Measurements from ENCODE around the gene ABCC10.
"Not testable (repeated sequence)": the region's sequence is repeated elsewhere in the genome, so short reads cannot be mapped to it uniquely, and the experiment has no call there.

ABCC10 gene

DNA sequence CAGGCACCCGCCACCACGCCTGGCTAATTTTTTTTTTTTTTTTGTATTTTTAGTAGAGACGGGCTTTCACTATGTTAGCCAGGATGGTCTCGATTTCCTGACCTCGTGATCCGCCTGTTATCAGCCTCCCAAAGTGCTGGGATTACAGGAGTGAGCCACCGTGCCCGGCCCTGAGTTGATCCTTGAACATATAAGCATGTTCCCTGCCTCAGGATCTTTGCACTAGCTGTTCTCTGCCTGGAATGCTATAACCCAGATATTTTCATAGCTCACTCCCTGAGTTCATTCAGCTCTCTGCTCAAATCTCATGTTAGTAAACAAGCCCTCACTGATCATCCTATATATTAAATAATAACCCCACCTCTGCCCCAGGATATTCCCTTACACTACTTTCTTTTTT is 37.0 kb downstream of the ABCC10 start:
- Histone ChIP-seq H3K27me3 (replicated peaks; ENCODE audit: control insufficient read depth, insufficient read depth, low read length, poor library complexity, severe bottlenecking) (peaks cover 5% of the 10 kb centered on the region), H3K4me3 (ENCODE audit: insufficient read depth, low read depth, low read length, poor library complexity, severe bottlenecking) (no peak overlapping the region), H3K4me1 (ENCODE audit: control insufficient read depth, insufficient read depth, low read length, poor library complexity, severe bottlenecking) (no peaks in the 10 kb centered on the region), H3K36me3 (ENCODE audit: control insufficient read depth, insufficient read depth, low read length) (no peaks in the 10 kb centered on the region), H3K9me3 (ENCODE audit: control insufficient read depth, low read length) (no peaks in the 10 kb centered on the region), H3K27ac (ENCODE audit: insufficient read depth, low read length, poor library complexity, severe bottlenecking) (no peak overlapping the region)
- no peak for DNase-seq

DNA sequence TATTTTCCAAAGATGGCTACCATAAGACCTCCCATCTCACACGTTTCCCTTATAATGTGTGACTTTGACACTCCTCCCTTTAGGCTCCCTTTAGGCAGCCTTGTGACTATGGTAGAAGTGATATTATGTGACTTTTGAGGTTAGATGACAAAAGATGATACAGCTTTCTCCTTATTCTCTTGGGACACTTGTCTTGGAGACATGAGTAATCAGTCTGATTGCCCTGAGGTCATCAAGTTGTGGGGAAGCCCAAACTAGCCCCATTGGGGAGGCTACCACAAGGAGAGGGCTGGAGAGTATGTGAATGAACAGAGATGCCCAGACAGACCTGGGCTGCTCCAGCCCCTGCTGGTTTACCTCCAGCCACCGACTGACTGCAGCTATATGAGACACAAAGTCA is 38.6 kb downstream of the ABCC10 start:
- Histone ChIP-seq H3K27ac (ENCODE audit: insufficient read depth, low read length, poor library complexity, severe bottlenecking) (no peak overlapping the region), H3K4me1 (ENCODE audit: control insufficient read depth, insufficient read depth, low read length, poor library complexity, severe bottlenecking) (no peaks in the 10 kb centered on the region), H3K36me3 (ENCODE audit: control insufficient read depth, insufficient read depth, low read length) (no peaks in the 10 kb centered on the region), H3K27me3 (replicated peaks; ENCODE audit: control insufficient read depth, insufficient read depth, low read length, poor library complexity, severe bottlenecking) (peaks cover 5% of the 10 kb centered on the region), H3K4me3 (ENCODE audit: insufficient read depth, low read depth, low read length, poor library complexity, severe bottlenecking) (no peak overlapping the region), H3K9me3 (ENCODE audit: control insufficient read depth, low read length) (no peaks in the 10 kb centered on the region)
- no peak for DNase-seq

DNA sequence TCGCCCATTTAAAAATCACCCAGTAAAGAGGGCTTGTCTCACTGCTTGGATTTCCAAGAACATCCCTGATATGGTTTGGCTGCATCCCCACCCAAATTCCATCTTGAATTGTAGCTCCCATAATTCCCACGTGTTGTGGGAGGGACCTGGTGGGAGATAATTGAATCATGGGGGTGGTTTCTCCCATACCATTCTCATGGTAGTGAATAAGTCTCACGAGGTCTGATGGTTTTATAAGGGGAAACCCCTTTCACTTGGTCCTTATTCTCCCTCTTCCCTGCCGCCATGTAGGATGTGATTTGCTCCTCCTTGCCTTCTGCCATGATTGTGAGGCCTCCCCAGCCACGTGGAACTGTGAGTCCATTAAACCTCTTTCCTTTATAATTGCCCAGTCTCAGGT is 39.9 kb downstream of the ABCC10 start:
- not testable (repeated sequence) for H3K36me3 ChIP-seq (ENCODE audit: control insufficient read depth, insufficient read depth, low read length); H3K27ac ChIP-seq (ENCODE audit: insufficient read depth, low read length, poor library complexity, severe bottlenecking); H3K4me1 ChIP-seq (ENCODE audit: control insufficient read depth, insufficient read depth, low read length, poor library complexity, severe bottlenecking); DNase-seq; H3K9me3 ChIP-seq (ENCODE audit: control insufficient read depth, low read length); H3K27me3 ChIP-seq (replicated peaks; ENCODE audit: control insufficient read depth, insufficient read depth, low read length, poor library complexity, severe bottlenecking); H3K4me3 ChIP-seq (ENCODE audit: insufficient read depth, low read depth, low read length, poor library complexity, severe bottlenecking)

DNA sequence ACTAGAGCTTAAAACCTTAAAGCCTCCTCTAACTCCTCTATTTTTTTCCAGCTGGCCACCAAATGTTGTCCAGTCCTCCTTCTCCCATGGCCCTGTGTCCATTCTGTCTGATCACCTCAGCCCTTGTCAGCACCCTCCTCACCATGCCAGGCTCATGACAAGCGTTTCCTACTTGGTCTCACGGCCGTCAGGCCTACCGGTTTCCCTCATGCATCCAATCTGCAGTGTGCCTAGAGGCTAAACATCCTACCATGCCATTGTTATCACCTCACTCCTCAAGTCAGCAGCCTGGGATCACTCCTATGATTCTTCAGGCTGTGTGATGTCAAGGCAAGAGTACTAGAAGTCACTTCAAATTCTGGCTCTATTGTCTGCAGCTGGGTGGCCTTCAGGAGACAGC is 40.4 kb downstream of the ABCC10 start:
- H3K27me3 ChIP-seq (replicated peaks; ENCODE audit: control insufficient read depth, insufficient read depth, low read length, poor library complexity, severe bottlenecking): peaks cover 5% of the 10 kb centered on the region
- H3K9me3 ChIP-seq (ENCODE audit: control insufficient read depth, low read length): no peaks in the 10 kb centered on the region
- H3K36me3 ChIP-seq (ENCODE audit: control insufficient read depth, insufficient read depth, low read length): no peaks in the 10 kb centered on the region
- no peak overlapping the region for H3K27ac ChIP-seq (ENCODE audit: insufficient read depth, low read length, poor library complexity, severe bottlenecking)
- no peak overlapping the region for H3K4me3 ChIP-seq (ENCODE audit: insufficient read depth, low read depth, low read length, poor library complexity, severe bottlenecking)
- no peaks in the 10 kb centered on the region for H3K4me1 ChIP-seq (ENCODE audit: control insufficient read depth, insufficient read depth, low read length, poor library complexity, severe bottlenecking)
- DNase-seq: no peak

DNA sequence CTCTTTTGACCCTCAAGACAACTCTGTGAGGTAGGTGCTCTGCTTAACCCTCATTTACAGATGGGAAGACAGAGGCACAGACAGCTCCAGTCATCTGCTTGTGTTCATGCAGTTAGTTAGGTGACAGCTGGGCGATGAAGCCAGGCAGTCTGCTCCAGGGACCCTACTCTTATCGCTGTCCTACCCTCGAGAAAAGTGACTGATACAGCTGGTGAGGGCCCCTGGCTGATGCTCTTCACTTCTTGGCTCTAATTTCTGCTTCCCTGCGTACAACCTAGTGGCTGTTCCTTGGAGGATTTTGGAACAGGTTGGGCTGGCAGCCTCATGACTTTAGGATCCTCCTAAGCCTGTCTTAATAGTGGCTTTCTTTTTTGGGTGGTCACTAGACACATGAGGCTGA is 40.9 kb downstream of the ABCC10 start:
- Histone ChIP-seq H3K27ac (ENCODE audit: insufficient read depth, low read length, poor library complexity, severe bottlenecking) (no peak overlapping the region), H3K4me1 (ENCODE audit: control insufficient read depth, insufficient read depth, low read length, poor library complexity, severe bottlenecking) (no peaks in the 10 kb centered on the region), H3K4me3 (ENCODE audit: insufficient read depth, low read depth, low read length, poor library complexity, severe bottlenecking) (no peak overlapping the region), H3K9me3 (ENCODE audit: control insufficient read depth, low read length) (no peaks in the 10 kb centered on the region), H3K36me3 (ENCODE audit: control insufficient read depth, insufficient read depth, low read length) (no peaks in the 10 kb centered on the region), H3K27me3 (replicated peaks; ENCODE audit: control insufficient read depth, insufficient read depth, low read length, poor library complexity, severe bottlenecking) (peaks cover 5% of the 10 kb centered on the region)
- no peak for DNase-seq

DNA sequence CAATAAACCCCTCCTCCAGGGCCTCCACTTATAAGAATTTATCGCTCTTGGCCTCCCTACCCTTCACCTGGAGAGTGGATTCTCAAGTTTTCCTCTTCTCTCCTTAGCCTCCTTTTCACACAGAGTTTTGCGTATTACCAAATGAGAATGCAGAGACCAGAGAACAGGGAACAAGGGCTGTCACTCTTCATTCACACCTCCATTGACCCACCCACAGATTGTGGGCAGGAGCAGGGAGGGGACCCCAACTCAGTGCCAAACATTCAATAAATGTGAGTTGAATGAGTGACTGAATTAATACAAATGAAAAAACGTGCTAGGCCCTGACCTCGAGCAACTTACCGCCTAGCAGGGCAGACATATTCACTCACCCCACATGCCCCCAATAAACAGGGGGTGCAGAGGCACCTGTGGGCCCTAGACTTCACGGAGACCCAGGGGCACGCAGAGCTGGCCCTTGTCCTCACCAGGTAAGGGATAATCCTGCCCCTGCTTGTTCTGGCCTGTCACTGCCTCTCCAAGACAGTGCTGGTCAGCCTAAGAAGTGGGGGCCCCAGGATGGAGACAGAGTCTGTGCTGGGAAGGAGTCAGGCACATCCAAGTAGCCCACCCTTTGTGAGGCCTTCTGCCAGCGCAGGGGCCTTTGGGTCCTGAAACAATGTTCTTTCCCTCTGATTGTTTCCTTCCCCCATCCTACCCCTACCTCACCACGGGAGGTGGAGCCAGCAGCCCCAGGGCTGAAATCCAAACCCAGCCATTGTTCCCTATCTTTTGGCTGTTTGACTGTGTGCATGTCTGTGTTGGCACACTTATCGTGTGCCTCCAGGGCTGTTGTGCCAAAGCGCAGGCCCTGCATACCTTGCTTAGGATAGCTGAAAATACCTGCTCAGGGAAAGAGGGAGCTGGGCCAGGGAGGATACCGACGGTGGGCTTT is 41.7 kb downstream of the ABCC10 start:
- Histone ChIP-seq H3K4me3 (ENCODE audit: insufficient read depth, low read depth, low read length, poor library complexity, severe bottlenecking) (no peak overlapping the region), H3K27ac (ENCODE audit: insufficient read depth, low read length, poor library complexity, severe bottlenecking) (no peak overlapping the region), H3K27me3 (replicated peaks; ENCODE audit: control insufficient read depth, insufficient read depth, low read length, poor library complexity, severe bottlenecking) (peaks cover 5% of the 10 kb centered on the region), H3K36me3 (ENCODE audit: control insufficient read depth, insufficient read depth, low read length) (no peaks in the 10 kb centered on the region), H3K4me1 (ENCODE audit: control insufficient read depth, insufficient read depth, low read length, poor library complexity, severe bottlenecking) (no peaks in the 10 kb centered on the region), H3K9me3 (ENCODE audit: control insufficient read depth, low read length) (no peaks in the 10 kb centered on the region)
- no peak for DNase-seq

DNA sequence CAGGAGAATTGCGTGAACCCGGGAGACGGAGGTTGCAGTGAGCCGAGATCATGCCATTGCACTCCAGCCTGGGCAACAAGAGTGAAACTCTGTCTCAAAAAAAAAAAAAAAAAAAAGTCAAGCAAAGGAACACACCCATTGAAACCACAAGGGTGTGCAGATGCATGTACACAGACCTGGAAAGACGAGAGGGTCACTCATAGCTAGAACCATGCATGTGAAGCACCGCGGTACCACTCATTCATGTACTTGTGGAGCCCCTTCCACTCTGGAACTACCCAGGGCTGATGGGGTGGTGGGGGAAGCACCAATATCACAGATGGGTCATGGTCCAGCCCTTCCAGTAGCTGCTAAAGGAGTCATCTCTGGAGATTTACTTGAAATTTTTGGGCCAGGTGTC is 42.6 kb downstream of the ABCC10 start:
- DNase-seq: no peak
- no peaks in the 10 kb centered on the region for H3K9me3 ChIP-seq (ENCODE audit: control insufficient read depth, low read length)
- H3K4me3 ChIP-seq (ENCODE audit: insufficient read depth, low read depth, low read length, poor library complexity, severe bottlenecking): no peak overlapping the region

DNA sequence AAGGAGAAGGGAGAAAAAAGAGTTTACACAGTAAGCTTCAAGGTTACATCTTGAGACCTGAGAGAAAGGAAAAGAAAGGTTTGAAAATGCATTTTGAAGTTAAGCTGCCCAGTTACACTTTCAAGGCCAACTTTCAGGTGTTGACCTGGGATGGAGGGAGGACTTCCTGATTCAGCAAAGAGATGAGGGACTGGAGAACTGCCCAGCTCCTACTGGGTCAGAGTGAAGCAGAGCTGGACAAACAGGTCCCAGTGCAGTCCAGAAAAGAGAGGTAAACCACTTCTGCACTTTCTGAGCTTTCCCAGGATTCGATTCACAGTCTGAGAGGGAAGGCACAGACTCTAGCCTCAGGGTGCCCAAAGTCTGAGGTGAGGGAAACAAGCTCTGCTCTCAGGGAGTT is 44.1 kb downstream of the ABCC10 start:
- no peak for DNase-seq
- no peaks in the 10 kb centered on the region for H3K36me3 ChIP-seq (ENCODE audit: control insufficient read depth, insufficient read depth, low read length)
- no peak overlapping the region for H3K4me3 ChIP-seq (ENCODE audit: insufficient read depth, low read depth, low read length, poor library complexity, severe bottlenecking)
- no peak overlapping the region for H3K27ac ChIP-seq (ENCODE audit: insufficient read depth, low read length, poor library complexity, severe bottlenecking)
- no peaks in the 10 kb centered on the region for H3K9me3 ChIP-seq (ENCODE audit: control insufficient read depth, low read length)
- H3K27me3 ChIP-seq (replicated peaks; ENCODE audit: control insufficient read depth, insufficient read depth, low read length, poor library complexity, severe bottlenecking): peaks cover 5% of the 10 kb centered on the region
- H3K4me1 ChIP-seq (ENCODE audit: control insufficient read depth, insufficient read depth, low read length, poor library complexity, severe bottlenecking): no peaks in the 10 kb centered on the region

More for the DNA sequence above, 42.6 kb downstream of the ABCC10 start:
- H3K27ac ChIP-seq (ENCODE audit: insufficient read depth, low read length, poor library complexity, severe bottlenecking): no peak overlapping the region
- H3K4me1 ChIP-seq (ENCODE audit: control insufficient read depth, insufficient read depth, low read length, poor library complexity, severe bottlenecking): no peaks in the 10 kb centered on the region
- no peaks in the 10 kb centered on the region for H3K36me3 ChIP-seq (ENCODE audit: control insufficient read depth, insufficient read depth, low read length)
- peaks cover 5% of the 10 kb centered on the region for H3K27me3 ChIP-seq (replicated peaks; ENCODE audit: control insufficient read depth, insufficient read depth, low read length, poor library complexity, severe bottlenecking)

DNA sequence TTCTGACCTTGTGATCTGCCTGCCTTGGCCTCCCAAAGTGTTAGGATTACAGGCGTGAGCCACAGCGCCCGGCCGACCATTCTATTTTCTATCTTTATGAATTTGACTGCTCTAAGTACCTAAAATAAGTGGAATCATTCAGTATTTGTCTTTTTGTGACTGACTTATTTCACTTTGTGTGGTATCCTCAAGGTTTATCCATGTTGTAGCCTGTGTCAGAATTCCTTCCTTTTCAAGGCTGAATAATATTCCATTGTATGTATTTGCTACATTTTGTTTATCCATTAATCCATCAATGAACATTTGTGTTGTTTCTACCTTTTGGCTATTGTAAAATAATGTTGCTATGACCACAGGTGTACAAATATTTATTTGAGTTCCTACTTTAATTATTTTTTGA is 45.2 kb downstream of the ABCC10 start:
- H3K4me3 ChIP-seq (ENCODE audit: insufficient read depth, low read depth, low read length, poor library complexity, severe bottlenecking): no peak overlapping the region
- DNase-seq: no peak
- H3K36me3 ChIP-seq (ENCODE audit: control insufficient read depth, insufficient read depth, low read length): no peaks in the 10 kb centered on the region
- no peaks in the 10 kb centered on the region for H3K27me3 ChIP-seq (replicated peaks; ENCODE audit: control insufficient read depth, insufficient read depth, low read length, poor library complexity, severe bottlenecking)
- no peaks in the 10 kb centered on the region for H3K9me3 ChIP-seq (ENCODE audit: control insufficient read depth, low read length)
- H3K27ac ChIP-seq (ENCODE audit: insufficient read depth, low read length, poor library complexity, severe bottlenecking): no peak overlapping the region
- H3K4me1 ChIP-seq (ENCODE audit: control insufficient read depth, insufficient read depth, low read length, poor library complexity, severe bottlenecking): peaks cover 6% of the 10 kb centered on the region

DNA sequence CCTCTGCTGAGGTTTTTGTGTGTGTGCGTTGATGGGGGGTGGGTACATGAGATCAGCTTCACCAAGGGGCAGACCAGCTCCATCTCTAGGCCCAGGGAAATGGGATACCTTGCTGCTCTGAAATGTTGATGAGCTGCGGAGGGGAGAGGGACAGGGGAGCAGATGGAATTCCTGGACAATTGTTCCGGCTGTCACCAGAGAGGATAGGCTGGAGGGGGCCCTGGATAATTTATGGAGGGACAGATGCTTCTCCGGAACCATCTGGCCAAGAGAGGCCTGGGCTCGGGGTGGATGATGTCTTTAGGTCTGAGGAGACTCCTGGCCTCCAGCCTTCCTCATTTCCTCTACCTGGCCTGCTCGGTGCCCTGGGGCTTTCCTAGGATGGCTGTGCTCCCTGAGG is 48.2 kb downstream of the ABCC10 start:
- no peaks in the 10 kb centered on the region for H3K9me3 ChIP-seq (ENCODE audit: control insufficient read depth, low read length)
- no peak overlapping the region for H3K4me3 ChIP-seq (ENCODE audit: insufficient read depth, low read depth, low read length, poor library complexity, severe bottlenecking)
- H3K27ac ChIP-seq (ENCODE audit: insufficient read depth, low read length, poor library complexity, severe bottlenecking): no peak overlapping the region
- H3K27me3 ChIP-seq (replicated peaks; ENCODE audit: control insufficient read depth, insufficient read depth, low read length, poor library complexity, severe bottlenecking): no peaks in the 10 kb centered on the region
- H3K36me3 ChIP-seq (ENCODE audit: control insufficient read depth, insufficient read depth, low read length): no peaks in the 10 kb centered on the region
- H3K4me1 ChIP-seq (ENCODE audit: control insufficient read depth, insufficient read depth, low read length, poor library complexity, severe bottlenecking): peaks cover 14% of the 10 kb centered on the region
- no peak for DNase-seq
